Hematopoietic multipotent progenitor cell treated with erythropoietin and hydrocortisone succinate and interleukin-3 and kit ligand, for 15 days (in vitro differentiated cells): ENCODE data around the gene COPG2.

Experiments
- DNase-seq: peaks from one replicate; pipeline ENCODE4 v3.0.0-alpha.2; 2015; ENCODE audit warnings: low spot score

The COPG2 gene

DNA sequence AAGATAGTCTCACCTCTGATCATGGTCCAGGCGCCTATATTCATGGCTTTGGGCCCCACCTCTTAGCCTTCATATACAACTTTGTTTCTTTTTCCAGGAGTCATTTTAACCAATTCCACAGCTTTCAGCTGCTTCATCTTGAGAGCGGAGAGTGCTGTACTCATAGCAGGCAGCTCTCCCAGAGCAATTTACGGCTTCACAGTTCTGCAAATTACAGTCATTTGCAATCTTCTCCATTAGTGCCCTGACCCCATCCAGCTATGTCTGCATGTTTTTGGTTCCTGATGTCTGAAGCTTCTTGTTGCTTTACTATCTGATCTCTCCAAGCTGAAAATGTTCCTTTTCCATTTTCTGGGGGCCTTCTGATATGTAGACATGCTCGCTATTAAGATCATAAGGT lies 194.7 kb downstream of the COPG2 start:
- DNase-seq, result no peak

DNA sequence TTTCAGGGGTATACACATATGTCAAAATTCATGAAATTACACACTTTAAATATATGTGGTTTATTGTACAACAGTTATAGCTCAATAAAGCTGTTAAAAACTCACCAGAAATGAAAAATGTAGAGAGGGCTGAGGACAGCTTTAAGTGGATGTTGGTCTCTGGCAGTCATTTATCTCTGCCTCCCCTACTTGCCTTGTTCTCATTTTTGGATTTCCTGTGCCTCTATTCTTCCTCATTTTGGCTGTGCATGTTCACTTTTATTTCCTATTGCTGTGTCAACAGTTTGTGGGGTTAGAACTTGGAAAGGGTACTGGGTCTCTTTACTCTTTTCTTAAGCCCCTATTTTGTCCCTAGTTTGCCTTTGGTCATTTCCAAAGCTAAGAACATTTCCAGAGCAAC lies 195.3 kb downstream of the COPG2 start:
- no peak for DNase-seq

DNA sequence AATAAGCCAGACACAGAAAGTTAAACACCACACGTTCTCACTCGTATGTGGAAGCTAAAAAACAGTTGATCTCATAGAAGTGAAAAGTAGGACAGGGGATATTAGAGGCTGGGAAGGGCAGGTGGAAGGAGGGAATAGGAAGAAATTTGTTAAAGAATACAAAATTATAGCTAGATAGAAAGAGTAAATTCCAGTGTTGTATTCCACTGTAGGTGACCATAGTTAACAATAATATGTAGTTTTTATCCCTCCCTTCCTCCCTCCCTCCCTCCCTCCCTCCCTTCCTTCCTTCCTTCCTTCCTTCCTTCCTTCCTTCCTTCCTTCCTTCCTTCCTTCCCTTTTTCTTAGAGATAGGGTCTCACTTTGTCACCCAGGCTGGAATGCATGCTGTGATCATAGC lies 196.6 kb downstream of the COPG2 start:
- DNase-seq, result no peak

DNA sequence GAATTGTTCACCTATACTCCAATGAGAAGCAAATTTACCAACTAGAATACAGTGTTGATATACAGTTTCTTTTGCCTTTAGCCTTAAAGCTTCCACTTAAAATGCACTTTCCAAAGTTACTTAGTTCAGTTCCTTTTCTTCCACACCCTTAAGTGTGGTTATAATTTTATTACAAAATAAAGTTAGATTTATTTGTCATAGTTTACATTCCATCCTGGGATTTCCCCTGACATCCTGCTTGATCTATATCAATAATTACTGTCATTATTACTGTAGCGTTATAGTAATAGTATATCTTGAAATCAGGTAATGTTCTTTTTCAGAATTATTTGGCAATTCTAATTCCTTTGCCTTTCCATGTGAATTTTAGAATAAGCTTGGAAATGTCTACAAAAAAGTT lies 199.9 kb downstream of the COPG2 start:
- DNase-seq, result no peak

DNA sequence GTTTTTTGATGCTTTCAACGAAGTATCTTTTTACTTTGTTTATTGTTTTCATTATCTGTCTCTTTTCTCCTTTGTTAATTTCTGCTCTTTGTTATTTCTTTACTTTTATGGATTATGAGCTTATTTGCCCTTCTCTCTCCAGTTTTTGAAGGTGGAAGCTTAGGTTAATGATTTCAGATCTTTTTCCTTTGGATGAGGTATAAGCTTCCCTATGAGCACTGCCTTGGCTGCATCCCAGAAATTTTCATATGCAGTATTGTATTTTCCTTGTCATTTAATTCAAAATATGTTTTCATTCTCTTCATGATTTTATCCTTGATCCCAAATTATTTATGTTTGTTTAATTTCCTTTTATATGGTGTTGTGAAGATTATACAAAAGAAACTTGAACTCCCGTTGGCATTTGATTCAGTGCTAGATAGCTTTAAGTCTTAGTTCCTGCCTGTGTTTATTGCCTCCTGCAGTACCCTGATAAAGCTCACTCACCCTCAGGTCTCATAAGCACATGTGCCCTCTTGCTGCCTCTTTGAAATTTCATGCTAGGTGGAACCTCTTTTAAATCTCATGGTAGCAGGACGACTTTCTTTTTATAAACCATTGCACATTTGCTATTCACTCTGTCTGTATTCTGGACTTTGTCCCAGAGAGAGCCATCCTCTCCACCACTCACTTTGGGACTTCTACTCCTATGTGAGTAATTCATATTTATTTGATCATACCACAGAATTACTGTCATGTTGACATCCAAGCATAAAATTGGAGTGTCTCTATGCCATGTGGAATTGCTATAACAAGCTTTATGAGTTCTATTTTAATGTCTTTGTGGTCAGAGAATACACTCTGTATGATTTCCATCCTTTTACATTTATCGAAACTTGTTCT lies 204.8 kb downstream of the COPG2 start:
- peak; percentile 18 for DNase-seq

DNA sequence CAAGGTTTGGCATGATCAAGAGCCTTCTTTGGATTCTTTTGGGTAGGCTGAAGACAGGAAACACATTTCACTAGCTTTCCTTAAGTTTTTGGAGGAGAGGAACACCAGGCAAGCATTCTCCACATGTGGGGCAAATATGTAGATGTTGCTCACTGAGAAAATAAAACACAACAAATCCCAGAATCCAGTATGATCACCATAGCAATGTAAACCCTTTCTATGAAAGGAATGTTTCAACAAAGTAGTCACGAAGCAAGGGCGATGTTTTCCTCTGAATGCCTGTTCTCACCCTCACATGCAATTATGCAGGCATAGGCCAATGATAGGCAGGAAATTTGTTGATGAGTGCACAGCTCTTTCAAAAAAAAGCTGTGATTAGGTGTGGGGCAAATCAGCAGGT lies 207.3 kb downstream of the COPG2 start:
- DNase-seq, result no peak

DNA sequence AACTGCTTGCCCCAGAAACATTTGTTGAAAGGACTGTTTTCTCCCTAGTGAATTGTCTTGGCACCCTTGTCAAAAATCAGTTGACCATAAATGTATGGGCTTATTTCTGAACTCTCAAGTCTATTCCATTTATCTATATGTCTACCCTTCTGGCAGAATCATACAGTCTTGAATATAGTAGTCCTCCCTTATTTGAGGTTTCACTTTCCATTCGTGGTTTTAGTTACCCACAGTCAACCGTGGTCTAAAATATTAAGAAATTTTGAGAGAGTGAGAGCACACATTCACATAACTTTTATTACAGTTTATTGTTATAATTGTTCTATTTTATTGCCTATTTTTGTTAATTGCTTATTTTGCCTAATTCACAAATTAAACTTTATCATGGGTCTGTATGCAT lies 210.3 kb downstream of the COPG2 start:
- DNase-seq, result no peak
